OCI-LY7 (cell line): ENCODE measurements around the gene PCDHGB2. TPM values are rescaled to one million over a fixed set of nuclear protein-coding genes. Genes with fewer than 3 reads are reported as not detected.
"Not testable (repeated sequence)": the region's sequence is repeated elsewhere in the genome, so short reads cannot be mapped to it uniquely, and the experiment has no call there.

ENCODE experiments used
- BruUV-seq: library from RNA; stranded (reverse); fragments of 400-500 nt; replicated peaks from 2 replicates; lab custom pipeline; 2021; lab: Mats Ljungman, UMichigan
- CTCF ChIA-PET: fragments of 300-600 bp; sonication (Branson Sonifier 250); formaldehyde crosslinking; loops from one replicate; lab custom pipeline; 2022; ENCODE audit warnings: antibody characterized with exemption; ENCODE audit not compliant: unreplicated experiment; lab: Charles Lee
- POLR2A ChIA-PET: fragments of 300-600 bp; sonication (Branson Sonifier 250); formaldehyde crosslinking; loops from one replicate; lab custom pipeline; 2022; ENCODE audit warnings: antibody characterized with exemption; lab: Charles Lee
- DNase-seq: peaks from one replicate; pipeline ENCODE4 v3.0.0-alpha.2; 2015; ENCODE audit warnings: low spot score
- H2AFZ ChIP-seq: fragments of 200-600 bp; sonication (generic), shearing (Covaris generic); 2 replicates; pipeline ENCODE4 v1.6.1; 2014; ENCODE audit warnings: mild to moderate bottlenecking, antibody characterized with exemption, low read length, moderate library complexity
- H3K27ac ChIP-seq: fragments of 200-600 bp; sonication (generic); 2 replicates; pipeline ENCODE4 v1.5.1; 2014; ENCODE audit warnings: mixed run types, low read depth, mild to moderate bottlenecking, moderate library complexity, low read length, inconsistent platforms; ENCODE audit not compliant: poor library complexity, severe bottlenecking
- H3K36me3 ChIP-seq: fragments of 200-600 bp; sonication (generic); 2 replicates; pipeline ENCODE4 v1.6.1; 2014; ENCODE audit warnings: mild to moderate bottlenecking, antibody characterized with exemption, low read length, moderate library complexity, mixed read lengths; ENCODE audit not compliant: insufficient read depth
- H3K4me1 ChIP-seq: fragments of 200-600 bp; sonication (generic); 2 replicates; pipeline ENCODE4 v1.5.1; 2014; ENCODE audit warnings: mild to moderate bottlenecking, low read length; ENCODE audit not compliant: insufficient read depth, poor library complexity, severe bottlenecking
- H3K4me2 ChIP-seq: fragments of 200-600 bp; sonication (generic); 2 replicates; pipeline ENCODE4 v1.6.1; 2014; ENCODE audit warnings: mild to moderate bottlenecking, low read length
- H3K4me3 ChIP-seq: fragments of 200-600 bp; sonication (generic); 2 replicates; pipeline ENCODE4 v1.5.1; 2014; ENCODE audit warnings: mild to moderate bottlenecking, low read depth, low read length; ENCODE audit not compliant: poor library complexity, severe bottlenecking
- H3K79me2 ChIP-seq: fragments of 200-600 bp; sonication (generic); 2 replicates; pipeline ENCODE4 v1.6.1; 2016; ENCODE audit warnings: low read depth, mild to moderate bottlenecking, low read length, moderate library complexity, mixed read lengths; ENCODE audit not compliant: insufficient read depth
- H3K9me2 ChIP-seq: fragments of 200-600 bp; sonication (generic); 2 replicates; pipeline ENCODE4 v1.6.1; 2016; ENCODE audit warnings: mild to moderate bottlenecking, low read length, mixed read lengths; ENCODE audit not compliant: insufficient read depth
- H3K9me3 ChIP-seq: fragments of 200-600 bp; sonication (generic); 2 replicates; pipeline ENCODE4 v1.6.1; 2014; ENCODE audit warnings: mild to moderate bottlenecking, mixed run types, low read length, mixed read lengths
- H4K20me1 ChIP-seq: fragments of 200-600 bp; sonication (generic); 2 replicates; pipeline ENCODE4 v1.6.1; 2014; ENCODE audit warnings: mild to moderate bottlenecking, antibody characterized with exemption, low read length, moderate library complexity, mixed read lengths; ENCODE audit not compliant: insufficient read depth
- EZH2phosphoT487 ChIP-seq: fragments of 200-600 bp; sonication (generic); IDR thresholded peaks from 2 replicates; pipeline ENCODE4 v1.6.1; 2018; ENCODE audit warnings: low read depth, borderline replicate concordance, mild to moderate bottlenecking, mixed run types, antibody characterized with exemption, low read length, moderate library complexity, mixed read lengths
- intact Hi-C: fragments of 100-400 bp; cut with micrococcal nuclease; formaldehyde crosslinking; loops from one replicate; pipeline ENCODE4 v1.10.0; 2022; ENCODE audit not compliant: unreplicated experiment
- total RNA-seq, 2 experiments: library from RNA; depleted of rRNA in 1 of 2; stranded (reverse); fragments of >200 nt in 1 of 2; shearing (Covaris generic) in 1 of 2; gene quantifications; 2 replicates each; pipeline ENCODE4 v1.2.3, GENCODE V29; 2014 to 2022
- TF ChIP-seq, protein P1 (sequence below): fragments of 200-600 bp; sonication (generic); conservative IDR thresholded peaks from 2 replicates; pipeline ENCODE4 v1.5.1; 2014; ENCODE audit warnings: mild to moderate bottlenecking, antibody characterized with exemption, low read length, moderate library complexity, mixed read lengths

PCDHGB2 gene
- total RNA-seq, 2 experiments from 2014 or later = 9.2 to 9.3 TPM

DNA sequence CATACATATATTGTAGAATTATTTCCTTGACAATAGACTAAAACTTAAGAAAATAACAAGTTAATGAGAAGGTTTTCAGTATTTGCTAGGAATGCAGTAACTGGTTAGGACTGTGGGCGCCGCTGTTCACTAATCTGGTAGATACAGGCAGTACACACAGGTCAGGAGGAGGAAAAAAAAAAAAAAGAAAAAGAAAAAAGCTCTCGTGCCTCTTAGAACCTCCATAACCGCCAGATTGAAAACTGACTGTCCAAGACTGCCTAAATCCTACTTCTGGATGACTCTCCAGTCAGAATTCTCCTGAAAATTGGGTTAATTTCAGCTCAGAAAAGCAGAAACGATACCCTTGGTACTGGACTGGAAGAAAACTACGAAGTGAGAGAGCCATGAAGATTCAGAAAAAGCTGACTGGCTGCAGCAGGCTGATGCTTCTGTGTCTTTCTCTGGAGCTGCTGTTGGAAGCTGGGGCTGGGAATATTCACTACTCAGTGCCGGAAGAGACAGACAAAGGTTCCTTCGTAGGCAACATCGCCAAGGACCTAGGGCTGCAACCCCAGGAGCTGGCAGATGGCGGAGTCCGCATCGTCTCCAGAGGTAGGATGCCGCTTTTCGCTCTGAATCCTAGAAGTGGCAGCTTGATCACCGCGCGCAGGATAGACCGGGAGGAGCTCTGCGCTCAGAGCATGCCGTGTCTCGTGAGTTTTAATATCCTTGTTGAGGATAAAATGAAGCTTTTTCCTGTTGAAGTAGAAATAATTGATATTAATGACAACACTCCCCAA is 29.3 kb upstream of the PCDHGB2 start, which contains the start of gene PCDHGA1:
Gene PCDHGA1 (plus strand): TSS at position 216 of the 782 bp plus-strand sequence.
- no peaks in the 10 kb centered on the region for H3K79me2 ChIP-seq
- H3K36me3 ChIP-seq = no peaks in the 10 kb centered on the region
- POLR2A ChIA-PET = interaction anchor here (0.6 to 3.7 kb wide), 9 partner anchors 9 to 584 kb away, joined by 3 to 29 read pairs (median 3); partner anchors contain the start of genes PCDHGB1 and TAF7
- intact Hi-C loops = no loop called here
- H3K4me2 ChIP-seq = peak within 1 kb of the TSS; percentile 49
- TF ChIP-seq, protein P1, sequence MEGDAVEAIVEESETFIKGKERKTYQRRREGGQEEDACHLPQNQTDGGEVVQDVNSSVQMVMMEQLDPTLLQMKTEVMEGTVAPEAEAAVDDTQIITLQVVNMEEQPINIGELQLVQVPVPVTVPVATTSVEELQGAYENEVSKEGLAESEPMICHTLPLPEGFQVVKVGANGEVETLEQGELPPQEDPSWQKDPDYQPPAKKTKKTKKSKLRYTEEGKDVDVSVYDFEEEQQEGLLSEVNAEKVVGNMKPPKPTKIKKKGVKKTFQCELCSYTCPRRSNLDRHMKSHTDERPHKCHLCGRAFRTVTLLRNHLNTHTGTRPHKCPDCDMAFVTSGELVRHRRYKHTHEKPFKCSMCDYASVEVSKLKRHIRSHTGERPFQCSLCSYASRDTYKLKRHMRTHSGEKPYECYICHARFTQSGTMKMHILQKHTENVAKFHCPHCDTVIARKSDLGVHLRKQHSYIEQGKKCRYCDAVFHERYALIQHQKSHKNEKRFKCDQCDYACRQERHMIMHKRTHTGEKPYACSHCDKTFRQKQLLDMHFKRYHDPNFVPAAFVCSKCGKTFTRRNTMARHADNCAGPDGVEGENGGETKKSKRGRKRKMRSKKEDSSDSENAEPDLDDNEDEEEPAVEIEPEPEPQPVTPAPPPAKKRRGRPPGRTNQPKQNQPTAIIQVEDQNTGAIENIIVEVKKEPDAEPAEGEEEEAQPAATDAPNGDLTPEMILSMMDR = peak; percentile 91
- no peak for TF ChIP-seq EZH2phosphoT487
- BruUV-seq = no TSS peak
- peak within 1 kb of the TSS; percentile 50; the same call in 1 of the 2 replicates for H2AFZ ChIP-seq
- H3K9me3 ChIP-seq = no peaks in the 10 kb centered on the region
- peak within 1 kb of the TSS; percentile 27 for H3K4me3 ChIP-seq
- H3K9me2 ChIP-seq = no peaks in the 10 kb centered on the region
- peak; percentile 65 for DNase-seq
- H4K20me1 ChIP-seq = no peaks in the 10 kb centered on the region
- peaks cover 5% of the 10 kb centered on the region for H3K4me1 ChIP-seq
- CTCF ChIA-PET = interaction anchor here (0.6 kb wide), 1 partner anchor 10 kb away, joined by 3 read pairs; the partner anchor contains the start of gene TAF7
- H3K27ac ChIP-seq = no peak within 1 kb of the TSS

DNA sequence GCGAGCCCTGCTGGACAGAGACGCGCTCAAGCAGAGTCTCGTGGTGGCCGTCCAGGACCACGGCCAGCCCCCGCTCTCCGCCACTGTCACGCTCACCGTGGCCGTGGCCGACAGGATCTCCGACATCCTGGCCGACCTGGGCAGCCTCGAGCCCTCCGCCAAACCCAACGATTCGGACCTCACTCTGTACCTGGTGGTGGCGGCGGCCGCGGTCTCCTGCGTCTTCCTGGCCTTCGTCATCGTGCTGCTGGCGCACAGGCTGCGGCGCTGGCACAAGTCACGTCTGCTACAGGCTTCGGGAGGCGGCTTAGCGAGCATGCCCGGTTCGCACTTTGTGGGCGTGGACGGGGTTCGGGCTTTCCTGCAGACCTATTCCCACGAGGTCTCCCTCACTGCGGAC is 27.2 kb upstream of the PCDHGB2 start:
- POLR2A ChIA-PET, H3K4me2 ChIP-seq, BruUV-seq, DNase-seq, H3K4me3 ChIP-seq, H3K27ac ChIP-seq, H3K36me3 ChIP-seq, H2AFZ ChIP-seq, H4K20me1 ChIP-seq, H3K9me2 ChIP-seq, H3K9me3 ChIP-seq, H3K4me1 ChIP-seq, CTCF ChIA-PET, H3K79me2 ChIP-seq, intact Hi-C loops: not testable (repeated sequence)

DNA sequence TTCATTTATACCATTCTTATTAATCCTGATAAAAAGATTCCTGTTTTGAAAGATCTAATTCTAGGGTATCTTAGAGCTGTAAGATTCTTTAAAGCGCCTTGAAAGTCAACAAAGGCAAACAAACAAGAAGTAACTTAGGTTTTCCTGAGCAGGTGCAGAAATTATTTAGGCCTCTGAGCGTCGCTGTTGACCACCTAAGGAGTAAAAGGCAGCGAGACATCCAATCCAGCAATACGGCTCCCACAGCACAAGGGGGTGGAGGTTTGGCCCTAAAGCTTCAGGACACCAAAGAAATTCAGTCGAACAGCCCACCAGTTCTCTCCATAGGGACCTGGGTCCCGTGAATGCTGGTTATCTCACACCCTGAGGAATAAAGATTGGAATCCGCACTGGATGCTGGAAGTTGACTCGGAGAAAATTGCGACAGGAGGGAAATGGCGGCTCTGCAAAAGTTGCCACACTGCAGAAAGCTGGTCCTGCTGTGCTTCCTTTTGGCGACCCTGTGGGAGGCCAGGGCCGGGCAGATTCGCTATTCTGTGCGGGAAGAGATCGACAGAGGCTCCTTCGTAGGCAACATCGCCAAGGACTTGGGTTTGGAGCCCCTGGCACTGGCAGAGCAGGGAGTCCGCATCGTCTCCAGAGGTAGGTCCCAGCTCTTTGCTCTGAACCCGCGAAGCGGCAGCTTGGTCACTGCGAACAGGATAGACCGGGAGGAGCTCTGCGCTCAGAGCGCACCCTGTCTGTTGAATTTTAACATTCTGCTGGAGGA is 21.1 kb upstream of the PCDHGB2 start, which contains the start of gene PCDHGA2:
Gene PCDHGA2 (plus strand): TSS at position 223 of the 769 bp plus-strand sequence.
- H2AFZ ChIP-seq = no peak within 1 kb of the TSS
- ChIA-PET POLR2A (interaction anchor here (1.2 to 1.3 kb wide), 2 partner anchors 8 to 18 kb away, joined by 4 to 5 read pairs; partner anchors contain the start of genes PCDHGA1 and TAF7), CTCF (no interaction called here)
- H3K27ac ChIP-seq = no peak within 1 kb of the TSS
- intact Hi-C loops = no loop called here
- peak; percentile 46 for DNase-seq
- no peaks in the 10 kb centered on the region for H3K9me2 ChIP-seq
- no peak within 1 kb of the TSS for H3K4me2 ChIP-seq
- H3K4me3 ChIP-seq = no peak within 1 kb of the TSS
- H3K36me3 ChIP-seq = no peaks in the 10 kb centered on the region
- no peaks in the 10 kb centered on the region for H4K20me1 ChIP-seq
- BruUV-seq = no TSS peak
- H3K79me2 ChIP-seq = no peaks in the 10 kb centered on the region
- no peaks in the 10 kb centered on the region for H3K4me1 ChIP-seq
- no peak for TF ChIP-seq EZH2phosphoT487
- TF ChIP-seq, protein P1 = peak; percentile 79
- H3K9me3 ChIP-seq = no peaks in the 10 kb centered on the region

DNA sequence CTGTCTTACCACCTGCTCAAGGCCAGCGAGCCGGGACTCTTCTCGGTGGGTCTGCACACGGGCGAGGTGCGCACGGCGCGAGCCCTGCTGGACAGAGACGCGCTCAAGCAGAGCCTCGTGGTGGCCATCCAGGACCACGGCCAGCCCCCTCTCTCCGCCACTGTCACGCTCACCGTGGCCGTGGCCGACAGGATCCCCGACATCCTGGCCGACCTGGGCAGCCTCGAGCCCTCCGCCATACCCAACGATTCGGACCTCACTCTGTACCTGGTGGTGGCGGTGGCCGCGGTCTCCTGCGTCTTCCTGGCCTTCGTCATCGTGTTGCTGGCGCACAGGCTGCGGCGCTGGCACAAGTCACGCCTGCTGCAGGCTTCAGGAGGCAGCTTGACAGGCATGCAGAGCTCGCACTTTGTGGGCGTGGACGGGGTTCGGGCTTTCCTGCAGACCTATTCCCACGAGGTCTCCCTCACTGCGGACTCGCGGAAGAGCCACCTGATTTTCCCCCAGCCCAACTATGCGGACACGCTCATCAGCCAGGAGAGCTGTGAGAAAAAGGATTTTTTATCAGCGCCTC is 18.9 kb upstream of the PCDHGB2 start:
- H2AFZ ChIP-seq, POLR2A ChIA-PET, H3K4me2 ChIP-seq, H3K36me3 ChIP-seq, DNase-seq, H4K20me1 ChIP-seq, H3K9me2 ChIP-seq, BruUV-seq, CTCF ChIA-PET, H3K4me3 ChIP-seq, H3K4me1 ChIP-seq, H3K79me2 ChIP-seq, intact Hi-C loops, H3K27ac ChIP-seq, H3K9me3 ChIP-seq: not testable (repeated sequence)
